COLO829 (cell line): Measurements from ENCODE around the gene KRTAP19-2.
"Not testable (repeated sequence)": the region's sequence is repeated elsewhere in the genome, so short reads cannot be mapped to it uniquely, and the experiment has no call there.

Experiments used
- DNase-seq: peaks from one replicate; pipeline ENCODE4 v3.0.0; 2012; ENCODE audit warnings: low spot score

KRTAP19-2 gene, protein sequence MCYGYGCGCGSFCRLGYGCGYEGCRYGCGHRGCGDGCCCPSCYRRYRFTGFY

GRCh38 chr21:30487336-30487735, at the start of gene KRTAP19-2:
TSS of gene KRTAP19-2 (minus strand) at chr21:30487436. CDS start at chr21:30487348, 88 bp downstream.
- no peak for DNase-seq

DNA sequence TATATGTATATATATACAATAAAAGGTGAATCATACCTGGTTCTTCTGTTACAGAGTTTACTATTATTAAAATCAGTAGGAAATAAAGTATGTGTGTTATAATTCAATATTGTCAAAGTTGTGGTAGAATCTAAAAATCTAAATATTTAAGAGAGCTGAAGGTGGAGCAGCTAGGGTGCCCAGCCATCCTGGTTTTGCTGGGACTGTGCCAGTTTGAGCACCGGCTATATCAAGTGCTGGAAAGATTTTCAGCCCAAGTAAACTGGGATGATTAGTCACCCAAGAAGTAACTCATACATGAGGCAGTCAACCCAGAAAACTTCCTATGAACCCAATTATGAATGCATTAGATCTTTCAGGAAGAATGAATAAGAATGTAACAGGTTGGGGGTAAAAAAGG, 31.6 kb upstream of the KRTAP19-2 start:
- DNase-seq: no peak

GRCh38 chr21:30515681-30516080, 28.4 kb upstream of the KRTAP19-2 start:
- DNase-seq: peak; percentile 5

DNA sequence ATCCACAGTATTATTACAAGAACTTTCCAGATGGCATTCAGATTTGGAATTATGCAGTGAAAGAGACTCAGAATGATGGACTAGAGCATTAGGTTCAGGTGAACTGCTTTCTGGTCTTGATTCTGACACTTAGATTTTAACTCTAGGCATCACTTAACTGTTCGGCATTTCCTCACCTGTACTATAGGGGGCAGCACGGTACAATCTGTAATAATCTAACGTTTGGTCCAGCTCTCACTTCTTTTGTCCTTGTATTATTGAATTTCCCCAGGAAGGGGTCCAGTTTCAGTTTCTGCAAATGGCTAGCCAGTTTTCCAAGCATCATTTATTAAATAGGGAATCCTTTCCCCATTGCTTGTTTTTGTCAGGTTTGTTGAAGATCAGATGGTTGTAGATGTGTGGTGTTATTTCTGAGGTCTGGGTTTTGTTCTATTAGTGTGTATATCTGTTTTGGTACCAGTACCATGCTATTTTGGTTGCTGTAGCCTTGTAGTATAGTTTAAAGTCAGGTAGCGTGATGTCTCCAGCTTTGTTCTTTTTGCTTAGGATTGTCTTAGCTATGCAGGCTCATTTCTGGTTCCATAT, 18.5 kb upstream of the KRTAP19-2 start:
- not testable (repeated sequence) for DNase-seq

GRCh38 chr21:30502041-30502440, 14.8 kb upstream of the KRTAP19-2 start, which contains the start of gene KRTAP19-5:
TSS of gene KRTAP19-5 (minus strand) at chr21:30502141. CDS start at chr21:30502090, 51 bp downstream.
- peak; percentile 6 for DNase-seq

GRCh38 chr21:30497065-30497464, 9.8 kb upstream of the KRTAP19-2 start, which contains the start of gene KRTAP19-4:
TSS of gene KRTAP19-4 (minus strand) at chr21:30497165. CDS start at chr21:30497110, 55 bp downstream.
- DNase-seq: no peak

DNA sequence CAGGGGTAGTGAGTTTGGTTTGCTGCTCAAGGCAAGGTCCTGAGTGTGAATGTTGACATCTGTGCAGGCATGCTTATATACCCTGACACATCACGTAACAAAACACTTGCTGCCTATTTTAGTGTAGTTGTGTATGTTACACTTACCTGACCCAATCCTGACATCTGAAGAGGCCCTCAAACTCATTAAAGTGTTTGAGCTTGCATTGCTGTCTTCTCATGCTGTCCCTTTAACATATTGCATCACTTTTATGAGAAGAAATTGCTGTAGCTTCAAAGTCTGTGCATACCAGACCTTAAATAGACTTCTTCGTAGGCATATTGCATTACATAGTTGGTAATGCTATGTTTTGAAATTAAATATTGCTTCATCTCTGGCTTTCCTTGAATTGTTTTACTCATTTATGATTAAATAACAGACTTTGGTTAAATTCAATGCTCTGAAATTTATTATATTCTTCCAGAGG, 4.8 kb upstream of the KRTAP19-2 start, which contains the start of gene KRTAP19-3:
Gene KRTAP19-3 (minus strand): TSS at position 51 of the 466 bp plus-strand sequence. CDS start 56 bp downstream, outside the sequence.
- DNase-seq: no peak

- DNase-seq: no peak
Observed at GRCh38 chr21:30486180-30486579, 1.1 kb downstream of the KRTAP19-2 start.

GRCh38 chr21:30482130-30482529, 5.1 kb downstream of the KRTAP19-2 start:
- DNase-seq: peak; percentile 40

DNA sequence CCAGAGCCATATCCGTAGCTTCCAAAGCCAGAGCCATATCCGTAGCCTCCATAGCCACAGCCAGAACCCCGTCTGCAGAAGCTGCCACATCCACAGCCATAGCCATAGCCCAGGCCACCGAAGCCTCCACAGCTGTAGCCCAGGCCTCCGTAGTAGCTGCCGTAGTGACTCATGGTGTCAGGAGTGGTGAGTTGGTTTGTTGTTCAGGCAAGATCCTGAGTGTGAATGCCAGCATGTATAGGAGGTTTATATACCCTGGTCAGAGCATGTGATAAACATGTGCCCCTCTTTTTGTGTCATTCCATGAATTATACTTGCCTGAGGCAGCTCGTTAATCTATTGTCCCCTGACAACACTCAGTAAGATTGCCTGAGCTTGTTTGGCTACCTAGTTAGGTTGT, 7.1 kb downstream of the KRTAP19-2 start, which contains the start of gene KRTAP19-1:
Gene KRTAP19-1 (minus strand): TSS at position 223 of the 400 bp plus-strand sequence. CDS start 50 bp downstream, at position 173.
- DNase-seq: peak; percentile 3

- no peak for DNase-seq
Observed at GRCh38 chr21:30479259-30479658, 8.0 kb downstream of the KRTAP19-2 start.

- DNase-seq: no peak
Observed at GRCh38 chr21:30478004-30478403, 9.2 kb downstream of the KRTAP19-2 start.

DNA sequence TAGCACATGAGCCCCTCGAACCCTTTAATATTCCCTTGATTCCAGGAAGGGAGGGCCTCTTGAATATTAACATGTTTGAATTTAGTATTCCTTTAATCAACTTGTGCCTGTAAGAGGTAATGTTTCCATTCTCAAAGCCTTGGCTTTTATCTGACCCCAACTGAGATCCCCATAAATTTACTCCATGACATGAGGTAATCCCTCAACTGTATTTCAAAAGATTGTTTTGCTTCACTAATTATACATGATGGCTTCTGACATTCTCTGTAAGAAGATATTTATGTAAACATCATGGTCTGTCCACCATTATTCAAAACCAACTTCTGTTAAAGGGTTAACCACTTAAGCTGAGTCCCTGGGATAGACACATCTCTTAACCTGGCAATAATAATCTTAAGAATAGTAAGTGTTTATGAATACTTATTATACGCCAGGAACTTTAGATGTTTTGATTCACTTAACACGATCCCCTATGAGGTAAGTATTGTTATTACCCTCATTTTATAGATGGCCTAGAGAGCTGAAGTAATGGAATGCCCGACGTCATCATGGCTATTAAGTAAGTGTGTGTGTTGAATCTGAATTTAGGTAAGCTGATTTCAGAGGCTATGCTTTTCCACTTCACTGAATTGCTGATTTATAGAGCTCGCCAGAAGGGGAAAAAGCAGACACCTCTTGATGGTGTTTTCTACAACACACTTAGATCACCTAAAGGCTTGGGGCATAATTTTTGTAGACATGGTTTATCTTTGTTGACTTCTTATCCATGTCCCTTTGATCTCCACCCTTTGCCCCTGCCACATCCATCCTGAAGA, 18.1 kb downstream of the KRTAP19-2 start:
- no peak for DNase-seq

GRCh38 chr21:30463713-30464112, 23.5 kb downstream of the KRTAP19-2 start:
- DNase-seq: no peak

GRCh38 chr21:30448514-30448913, 38.7 kb downstream of the KRTAP19-2 start:
- no peak for DNase-seq

GRCh38 chr21:30447056-30447455, 40.2 kb downstream of the KRTAP19-2 start:
- DNase-seq: no peak

DNA sequence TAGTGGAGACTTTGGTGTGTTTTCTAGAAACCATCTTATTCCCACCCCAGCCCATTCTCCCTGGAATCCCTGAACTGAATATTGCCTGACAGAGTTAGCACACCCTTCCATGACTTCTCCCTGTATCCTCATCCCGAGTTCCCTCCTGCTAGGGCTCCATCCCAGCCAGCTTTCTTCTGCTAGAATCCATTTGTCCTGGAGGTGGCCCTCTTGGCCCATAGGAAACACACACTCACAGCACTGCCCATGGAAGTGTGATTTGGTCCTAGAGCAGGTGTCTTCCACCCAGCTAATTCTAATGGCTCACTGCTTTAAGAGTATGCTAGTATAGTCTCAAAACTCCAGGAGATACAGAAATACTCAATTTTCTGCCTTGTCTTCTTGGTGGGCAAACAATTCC, 43.0 kb downstream of the KRTAP19-2 start:
- DNase-seq: peak; percentile 3

DNA sequence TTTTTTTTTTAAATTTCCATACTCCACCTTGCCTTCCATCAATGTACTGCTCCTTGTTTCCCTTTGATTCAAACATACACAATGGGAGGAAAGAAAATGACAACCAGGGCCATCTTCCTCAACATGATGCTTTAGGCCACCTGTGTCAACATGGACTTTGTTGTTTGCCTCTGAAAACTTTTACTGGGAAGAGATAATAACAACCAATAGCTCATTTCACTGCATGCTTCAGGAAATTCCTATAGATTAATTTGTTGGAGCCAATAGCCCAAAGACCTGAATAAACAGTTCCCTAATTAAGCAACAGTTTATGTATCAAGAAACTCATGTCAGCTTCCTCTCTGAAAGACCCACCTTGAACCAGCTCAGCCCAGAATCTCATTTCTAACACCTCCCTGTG, 44.0 kb downstream of the KRTAP19-2 start:
- DNase-seq: no peak

- DNase-seq: no peak
Observed at GRCh38 chr21:30439975-30440374, 47.3 kb downstream of the KRTAP19-2 start, which contains the start of gene KRTAP15-1. TSS of gene KRTAP15-1 (plus strand) at chr21:30440275. CDS start at chr21:30440328, 53 bp downstream.
